Subcutaneous adipose tissue (tissue), 4 donors: ENCODE measurements around the gene ATP23. TPM values are rescaled to one million over a fixed set of nuclear protein-coding genes. Genes with fewer than 3 reads are reported as not detected.

Experiments used
- CTCF ChIP-seq: fragments of 450-650 bp; IDR thresholded peaks from one replicate; pipeline ENCODE4 v1.5.1; 2016; ENCODE audit warnings: low read depth, mild to moderate bottlenecking, control low read depth, antibody characterized with exemption, moderate library complexity
- total RNA-seq, 4 donors: library from RNA; depleted of rRNA; stranded (reverse); fragments of >200 nt; gene quantifications; one replicate each; pipeline ENCODE4 v1.1.0, GENCODE V29; 2016

The ATP23 gene
- total RNA-seq, 4 donors from 2014 or later, result 12.9 to 44.6 (median 28.5) TPM

DNA sequence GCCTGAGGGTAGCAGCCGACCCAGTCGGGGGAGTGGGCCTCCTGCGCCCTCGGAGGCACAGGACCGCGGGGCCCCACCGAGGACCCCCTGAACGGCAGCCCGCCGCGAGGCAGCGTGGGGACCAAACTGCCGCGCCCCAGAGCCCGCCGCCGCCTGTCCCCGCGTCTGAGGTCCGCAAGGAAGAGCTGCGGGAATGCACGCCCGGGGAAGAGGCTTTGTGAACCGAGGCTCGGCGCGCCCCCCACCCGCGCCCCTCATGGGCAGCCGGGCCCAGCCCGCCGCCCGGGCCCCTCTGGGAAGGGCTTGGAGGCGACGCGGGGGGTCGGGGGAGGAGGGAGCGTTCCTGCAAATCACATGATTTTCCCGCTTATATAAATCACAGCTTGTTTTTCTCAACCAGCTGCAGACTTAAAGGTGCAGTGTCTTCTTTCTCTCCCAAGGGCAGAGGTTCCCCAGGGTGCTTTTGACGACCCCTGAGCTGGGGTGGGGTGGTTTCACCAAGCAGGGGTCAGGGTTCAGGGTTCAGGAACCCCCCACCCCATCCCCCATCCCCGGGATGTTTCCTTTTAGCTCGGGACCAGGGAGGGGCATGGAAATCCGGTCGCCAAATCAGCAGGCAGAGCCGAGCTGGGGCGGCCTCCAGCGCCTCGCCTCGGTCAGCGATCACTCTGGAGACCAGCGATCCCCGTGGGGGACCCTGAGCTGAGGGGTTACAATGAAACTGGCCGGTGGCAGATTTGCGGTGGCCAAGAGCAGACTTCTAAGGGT, 44.7 kb upstream of the ATP23 start:
- no peak for TF ChIP-seq CTCF

- no peak for TF ChIP-seq CTCF
These were observed 43.9 kb upstream of the ATP23 start for GRCh38 chr12:57897286-57897974.

- no peak for TF ChIP-seq CTCF
These were observed 42.9 kb upstream of the ATP23 start for GRCh38 chr12:57898308-57898970.

DNA sequence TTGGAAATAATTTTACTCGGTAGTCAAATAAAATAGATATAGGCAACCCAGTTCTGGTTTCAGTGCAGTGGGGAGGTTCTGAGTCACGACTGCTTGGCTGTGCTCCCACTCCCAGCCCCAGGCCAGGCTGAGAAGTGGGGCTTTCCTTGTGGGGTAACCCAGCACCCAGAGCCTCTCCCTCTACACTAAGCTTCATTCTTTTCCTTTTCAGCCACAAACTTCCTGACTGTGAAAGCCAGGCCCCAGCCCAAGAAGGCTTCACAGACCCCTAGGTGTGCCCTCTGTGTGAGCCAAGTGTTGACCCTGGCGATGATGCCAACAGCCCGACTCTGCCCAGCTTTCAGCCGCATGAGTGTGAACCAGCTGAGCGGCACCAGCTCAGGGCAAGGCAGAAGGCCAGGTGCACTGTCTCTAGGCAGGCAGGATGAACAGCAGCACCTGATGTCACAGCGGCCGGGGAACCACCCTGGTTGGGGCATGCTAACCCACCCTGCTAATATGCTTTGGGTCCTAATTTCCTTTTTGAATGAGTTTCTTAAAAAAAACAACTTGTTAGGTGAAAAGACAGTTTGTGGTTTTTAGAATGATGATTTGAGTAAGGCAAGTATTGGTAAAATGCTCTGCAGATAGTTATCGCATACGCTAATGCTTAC, 42.2 kb upstream of the ATP23 start:
- no peak for TF ChIP-seq CTCF

DNA sequence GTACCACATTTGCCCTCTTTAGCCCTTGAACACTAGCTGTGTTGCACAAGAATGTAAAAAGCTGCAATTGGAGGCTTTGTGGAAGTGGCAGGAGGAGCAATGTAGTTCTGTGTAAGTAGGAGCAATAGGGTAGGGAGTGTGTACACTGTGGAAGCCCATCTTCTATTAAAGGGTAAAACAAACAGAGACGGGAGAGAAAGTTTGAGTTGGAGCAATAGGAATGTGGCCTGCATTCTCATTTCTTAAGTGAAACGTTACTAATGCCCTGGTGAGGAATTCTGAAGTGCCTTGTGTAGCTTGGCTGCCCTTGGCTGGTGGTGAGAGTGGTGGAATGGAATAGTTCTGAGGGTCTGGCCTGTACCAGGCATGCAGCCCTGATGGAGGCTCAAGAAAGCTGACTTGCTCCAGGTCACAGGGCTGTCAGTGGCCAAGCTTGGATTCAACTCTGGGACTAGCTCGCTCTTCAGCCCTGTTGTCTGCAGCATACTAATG, 38.8 kb upstream of the ATP23 start:
- TF ChIP-seq CTCF, result no peak

DNA sequence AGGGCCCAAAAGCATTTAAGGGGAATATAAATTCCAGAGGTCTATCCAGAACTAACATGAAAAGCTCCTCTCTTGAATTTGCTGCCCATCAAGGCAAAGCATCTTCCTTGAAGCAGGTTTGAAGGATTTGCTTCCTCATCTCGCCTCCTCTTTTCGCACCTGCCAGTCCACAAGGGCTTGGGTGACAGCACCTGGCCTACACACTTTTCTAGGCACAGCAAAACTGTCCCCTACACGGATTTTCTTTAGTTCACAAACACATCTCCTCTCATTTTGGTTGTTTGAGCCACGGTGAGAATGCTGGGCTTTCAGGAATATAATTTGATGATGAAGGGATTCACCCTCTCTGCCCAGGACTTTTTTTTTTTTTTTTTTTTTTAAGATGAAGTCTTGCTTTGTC, 36.9 kb upstream of the ATP23 start:
- no peak for TF ChIP-seq CTCF
